ENCODE data around the gene FAM241A. TPM values are rescaled to one million over a fixed set of nuclear protein-coding genes. Genes with fewer than 3 reads are reported as not detected.

FAM241A gene
- total and polyA plus RNA-seq, 9 of the 15 experiments (the other 6 are each of a cell fraction or from before 2014, with no cell fraction given), result 2.3 to 8.5 (median 5.3) TPM

DNA sequence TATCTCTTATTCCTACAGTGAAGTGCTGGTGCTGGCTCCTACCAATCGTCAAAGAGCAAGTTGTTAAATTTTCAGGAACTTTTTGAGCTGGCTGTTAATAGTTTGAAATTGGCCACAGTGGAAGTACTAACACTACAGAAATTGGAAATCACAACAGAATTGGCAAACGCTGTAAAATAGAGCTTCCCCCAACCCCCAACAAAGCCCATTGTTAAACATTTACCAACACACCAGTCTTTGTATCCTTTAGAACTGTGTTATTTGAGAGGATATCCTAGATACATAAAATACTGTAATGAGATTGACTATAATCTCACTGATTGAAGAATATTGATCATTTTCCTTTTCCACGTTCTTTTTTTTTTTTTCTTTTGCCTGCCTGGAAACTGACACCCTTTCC lies 37.4 kb downstream of the FAM241A start:
- no peak overlapping the region for H3K4me3 ChIP-seq
- H3K9me3 ChIP-seq (replicated peaks; ENCODE audit: control insufficient read depth, insufficient read depth, low read depth, low read length), result no peaks in the 10 kb centered on the region
- no peaks in the 10 kb centered on the region for H4K20me1 ChIP-seq (replicated peaks; ENCODE audit: control insufficient read depth, insufficient read depth, low read length)
- no peak overlapping the region for H3K4me2 ChIP-seq (ENCODE audit: insufficient read depth, low read length)
- intact Hi-C loops (cut with micrococcal nuclease) (no loop called here), in situ Hi-C loops (cut with MboI) (no loop called here)
- WGBS (ENCODE audit: insufficient coverage, low coverage, missing lambda C conversion rate), result 74% methylated on average over 3 of the region's 3 CpGs
- H3K27ac ChIP-seq (ENCODE audit: extremely low read depth, low read depth, low read length), result no peak overlapping the region
- peaks cover 12% of the 10 kb centered on the region; the same call in 1 of the 3 replicates for H3K36me3 ChIP-seq (ENCODE audit: control insufficient read depth, insufficient read depth, low read length)
- no peaks in the 10 kb centered on the region for H3K9me1 ChIP-seq (ENCODE audit: control insufficient read depth, insufficient read depth, low read length)
- FAIRE-seq (no peak), ATAC-seq (no peak), DNase-seq (ENCODE audit: extremely low read depth in 1 of 4, low spot score in 3 of 4) (no peak)
- no TSS peak for BruUV-seq (replicated peaks)
- no peak overlapping the region for H2AFZ ChIP-seq (ENCODE audit: low read depth, low read length)
- H3K27me3 ChIP-seq (ENCODE audit: control insufficient read depth in 2 of 2, insufficient read depth in 2 of 2, low read length in 2 of 2), result no peaks in the 10 kb centered on the region
- no peaks in the 10 kb centered on the region for H3K79me2 ChIP-seq (ENCODE audit: control insufficient read depth, insufficient read depth, low read length)
- ChIA-PET POLR2A (no interaction called here), CTCF (ENCODE audit: low intra/inter-chr PET ratio) (no interaction called here)
- H3K4me1 ChIP-seq (replicated peaks in 1 of 2; ENCODE audit: control insufficient read depth in 2 of 2, insufficient read depth in 2 of 2, low read length in 2 of 2), result no peaks in the 10 kb centered on the region
- no peak for TF ChIP-seq POLR2H (tag; IDR thresholded peaks at IDR 0.05; ENCODE audit: low read depth)
- TF ChIP-seq RBM17 (IDR thresholded peaks at IDR 0.05; ENCODE audit: borderline replicate concordance, low read depth, low read length), result no peak
- no peak overlapping the region for H3K9ac ChIP-seq (ENCODE audit: insufficient read depth in 1 of 2, low read depth in 2 of 2, low read length in 2 of 2)

DNA sequence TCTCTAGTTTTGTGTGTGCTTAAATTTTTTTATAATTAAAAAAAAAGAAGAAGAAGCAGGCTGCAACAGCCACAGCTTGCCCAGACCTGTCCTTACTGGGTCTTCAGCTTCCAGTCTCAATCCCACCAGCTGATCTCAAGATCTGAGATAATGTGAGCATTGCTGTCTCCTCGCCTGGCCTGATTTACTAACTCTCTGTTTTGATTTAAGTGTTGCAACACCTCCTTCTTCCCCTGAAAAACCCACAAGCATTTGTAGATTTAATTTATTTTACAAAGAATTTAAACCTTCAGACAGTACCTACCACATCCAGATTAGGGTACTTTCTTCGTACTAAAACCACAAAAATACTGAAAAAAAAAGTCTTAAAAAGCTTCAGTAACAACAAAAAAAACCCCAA lies 38.0 kb downstream of the FAM241A start:
- ATAC-seq (no peak), DNase-seq (ENCODE audit: extremely low read depth in 1 of 4, low spot score in 3 of 4) (no peak), FAIRE-seq (no peak)
- in situ Hi-C loops (cut with MboI), result no loop called here
- no peak overlapping the region for H2AFZ ChIP-seq (ENCODE audit: low read depth, low read length)
- H3K4me1 ChIP-seq (replicated peaks in 1 of 2; ENCODE audit: control insufficient read depth in 2 of 2, insufficient read depth in 2 of 2, low read length in 2 of 2), result no peaks in the 10 kb centered on the region
- H3K79me2 ChIP-seq (ENCODE audit: control insufficient read depth, insufficient read depth, low read length), result no peaks in the 10 kb centered on the region
- H3K27ac ChIP-seq (ENCODE audit: extremely low read depth, low read depth, low read length), result no peak overlapping the region
- no peaks in the 10 kb centered on the region for H3K9me3 ChIP-seq (replicated peaks; ENCODE audit: control insufficient read depth, insufficient read depth, low read depth, low read length)
- H3K27me3 ChIP-seq (ENCODE audit: control insufficient read depth in 2 of 2, insufficient read depth in 2 of 2, low read length in 2 of 2), result no peaks in the 10 kb centered on the region
- H3K9ac ChIP-seq (ENCODE audit: insufficient read depth in 1 of 2, low read depth in 2 of 2, low read length in 2 of 2), result no peak overlapping the region
- ChIA-PET POLR2A (interaction anchor here (1.5 kb wide), 1 partner anchor 9 kb away, joined by 4 read pairs; no protein-coding TSS in a partner anchor), CTCF (ENCODE audit: low intra/inter-chr PET ratio) (no interaction called here)
- no peak overlapping the region for H3K4me2 ChIP-seq (ENCODE audit: insufficient read depth, low read length)
- whole genome bisulfite sequencing (ENCODE audit: insufficient coverage, low coverage, missing lambda C conversion rate), result 63% methylated on average over 2 of the region's 2 CpGs
- no peak overlapping the region for H3K4me3 ChIP-seq
- no TSS peak for BruUV-seq (replicated peaks)
- no peaks in the 10 kb centered on the region for H3K9me1 ChIP-seq (ENCODE audit: control insufficient read depth, insufficient read depth, low read length)
- intact Hi-C loops (cut with micrococcal nuclease), result no loop called here
- H3K36me3 ChIP-seq (ENCODE audit: control insufficient read depth, insufficient read depth, low read length), result peaks cover 17% of the 10 kb centered on the region; the same call in 1 of the 3 replicates
- no peaks in the 10 kb centered on the region for H4K20me1 ChIP-seq (replicated peaks; ENCODE audit: control insufficient read depth, insufficient read depth, low read length)
- TF ChIP-seq CEBPB (tag; IDR thresholded peaks at IDR 0.05), result 0 out of 2 replicates have a peak, but pooled peaks have one; percentile 12
- TF ChIP-seq PYGO2 (tag; IDR thresholded peaks at IDR 0.05), result no peak

All from K562 (cell line).